Prostate gland (tissue), 2 donors: ENCODE results near the gene FRMD1. TPM values are rescaled to one million over a fixed set of nuclear protein-coding genes. Genes with fewer than 3 reads are reported as not detected.

Source experiments
- DNase-seq: peaks from one replicate; pipeline ENCODE4 v3.0.0-alpha.2; 2019; ENCODE audit warnings: low spot score
- H3K27ac ChIP-seq, 2 donors: fragments of 200-600 bp; sonication (generic); 2 replicates each; pipeline ENCODE4 v1.5.1; 2017 to 2019
- H3K27me3 ChIP-seq: fragments of 200-600 bp; sonication (generic); replicated peaks from 2 replicates; pipeline ENCODE4 v1.5.1; 2019; ENCODE audit not compliant: insufficient read depth
- H3K36me3 ChIP-seq, 2 donors: fragments of 200-600 bp; sonication (generic); 1 replicate in 1 of 2; 2 replicates in 1 of 2; pipeline versions ENCODE4 v1.5.1 to v1.8.1; 2017 to 2019
- H3K4me1 ChIP-seq: fragments of 200-600 bp; sonication (generic); replicated peaks from 2 replicates; pipeline ENCODE4 v1.5.1; 2019
- H3K4me3 ChIP-seq, 2 donors: fragments of 200-600 bp; sonication (generic); 2 replicates each; pipeline ENCODE4 v1.5.1; 2017 to 2019
- H3K9me3 ChIP-seq: fragments of 200-600 bp; sonication (generic); 2 replicates; pipeline ENCODE4 v1.5.1; 2017
- CTCF ChIP-seq, 4 experiments: fragments of 200-600 bp in 2 of 4; fragments of 450-650 bp in 2 of 4; sonication (generic) in 2 of 4; IDR thresholded peaks; 1 replicate in 3 of 4; 2 replicates in 1 of 4; pipeline ENCODE4 v1.5.1; 2016 to 2019; ENCODE audit warnings: antibody characterized with exemption in 4 of 4, mild to moderate bottlenecking in 2 of 4, moderate library complexity in 2 of 4
- POLR2A ChIP-seq: fragments of 450-650 bp; IDR thresholded peaks from one replicate; pipeline ENCODE4 v1.6.1; 2016; ENCODE audit warnings: antibody characterized with exemption, mild to moderate bottlenecking
- POLR2AphosphoS5 ChIP-seq: sonication (generic); formaldehyde crosslinking; IDR thresholded peaks from one replicate; pipeline ENCODE4 v1.6.1; 2017; ENCODE audit warnings: antibody characterized with exemption
- WGBS: methylation state at CpG from one replicate; pipeline ENCODE4 v1.1.5; 2018; 5-methylcytosine and 5-hydroxymethylcytosine counted together
- intact Hi-C: fragments of 100-400 bp; cut with DNase I; formaldehyde crosslinking; loops from one replicate; pipeline ENCODE4 v1.14.2; 2022
- total RNA-seq, 2 donors: library from RNA; depleted of rRNA; stranded (reverse); fragments of >200 nt; gene quantifications; one replicate each; pipeline ENCODE4 v1.1.0, GENCODE V29; 2016

FRMD1 gene
- total RNA-seq, 2 donors from 2014 or later: 0.18 to 2.2 TPM

- Histone ChIP-seq H3K4me3 (no peak overlapping the region), H3K9me3 (no peaks in the 10 kb centered on the region), H3K36me3 (no peaks in the 10 kb centered on the region), H3K27me3 (no peaks in the 10 kb centered on the region), H3K27ac (no peak overlapping the region), H3K4me1 (no peaks in the 10 kb centered on the region)
- intact Hi-C loops: no loop called here
- 93% methylated on average over 27 of the region's 28 CpGs for WGBS
- no peak for TF ChIP-seq POLR2AphosphoS5
- no peak for TF ChIP-seq CTCF (IDR thresholded peaks at IDR 0.05)
- no peak for TF ChIP-seq POLR2A
- no peak for DNase-seq
Observed at GRCh38 chr6:168044521-168045130, 34.4 kb downstream of the FRMD1 start.

- no peak for DNase-seq
Observed at GRCh38 chr6:168043848-168044415, 35.1 kb downstream of the FRMD1 start.

GRCh38 chr6:168043193-168043847 lies 35.7 kb downstream of the FRMD1 start:
- TF ChIP-seq CTCF (IDR thresholded peaks at IDR 0.05): no peak
- TF ChIP-seq POLR2A: no peak
- no peak for TF ChIP-seq POLR2AphosphoS5
- no peaks in the 10 kb centered on the region for H3K9me3 ChIP-seq
- 83% methylated on average over 17 of the region's 17 CpGs for WGBS
- no peaks in the 10 kb centered on the region for H3K27me3 ChIP-seq
- no peaks in the 10 kb centered on the region for H3K36me3 ChIP-seq
- H3K27ac ChIP-seq: no peak overlapping the region
- no peak overlapping the region for H3K4me3 ChIP-seq
- no peaks in the 10 kb centered on the region for H3K4me1 ChIP-seq
- intact Hi-C loops: no loop called here
- no peak for DNase-seq

More at GRCh38 chr6:168043848-168044415, 35.1 kb downstream of the FRMD1 start:
- Histone ChIP-seq H3K4me1 (no peaks in the 10 kb centered on the region), H3K27me3 (no peaks in the 10 kb centered on the region), H3K4me3 (no peak overlapping the region), H3K9me3 (no peaks in the 10 kb centered on the region), H3K27ac (no peak overlapping the region), H3K36me3 (no peaks in the 10 kb centered on the region)
- intact Hi-C loops: no loop called here
- no peak for TF ChIP-seq POLR2A
- TF ChIP-seq POLR2AphosphoS5: no peak
- TF ChIP-seq CTCF (IDR thresholded peaks at IDR 0.05): no peak
- WGBS: 87% methylated on average over 18 of the region's 21 CpGs

- H3K27me3 ChIP-seq: no peaks in the 10 kb centered on the region
- 95% methylated on average over 29 of the region's 29 CpGs for WGBS
- H3K9me3 ChIP-seq: no peaks in the 10 kb centered on the region
- no peaks in the 10 kb centered on the region for H3K36me3 ChIP-seq
- intact Hi-C loops: no loop called here
- DNase-seq: no peak
- no peaks in the 10 kb centered on the region for H3K4me1 ChIP-seq
- no peak overlapping the region for H3K27ac ChIP-seq
- TF ChIP-seq POLR2A: no peak
- H3K4me3 ChIP-seq: no peak overlapping the region
Observed at GRCh38 chr6:168042426-168043192, 36.4 kb downstream of the FRMD1 start.

- DNase-seq: no peak
- Histone ChIP-seq H3K27ac (no peak overlapping the region), H3K4me3 (no peak overlapping the region), H3K4me1 (no peaks in the 10 kb centered on the region), H3K9me3 (no peaks in the 10 kb centered on the region), H3K27me3 (no peaks in the 10 kb centered on the region), H3K36me3 (no peaks in the 10 kb centered on the region)
- intact Hi-C loops: no loop called here
- WGBS: 91% methylated on average over 15 of the region's 15 CpGs
- TF ChIP-seq POLR2A (no peak), CTCF (IDR thresholded peaks at IDR 0.05) (no peak), POLR2AphosphoS5 (no peak)
Observed at GRCh38 chr6:168041928-168042327, 37.1 kb downstream of the FRMD1 start.
